ENCODE data around the gene MAP2K4. TPM values are rescaled to one million over a fixed set of nuclear protein-coding genes. Genes with fewer than 3 reads are reported as not detected.
A peak's percentile ranks its signal among the peaks of the same experiment; 100 is the strongest.

MAP2K4 gene
- total and polyA plus RNA-seq, 2 of the 8 experiments (the other 6 are each of a cell fraction or from before 2014, with no cell fraction given), result 14.2 to 37.3 TPM

DNA sequence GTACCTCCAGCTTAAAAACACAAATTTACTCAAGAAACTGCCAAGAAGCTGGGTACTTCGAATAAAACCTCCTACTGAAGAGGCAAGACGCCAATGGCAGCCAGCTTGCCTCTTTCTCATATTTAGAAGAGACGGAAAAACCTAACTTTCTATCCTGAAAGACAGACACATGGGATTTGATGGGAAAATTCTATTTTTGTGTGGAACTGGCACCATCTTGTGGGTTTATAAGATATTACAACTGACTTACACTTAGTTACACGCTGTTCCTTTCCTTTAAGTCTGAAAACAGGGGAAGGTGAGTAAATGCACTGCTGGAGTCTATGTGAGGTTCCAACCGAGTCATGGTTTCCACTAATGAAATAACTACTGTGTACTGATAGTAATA lies 33.7 kb upstream of the MAP2K4 start:
- DNase-seq (ENCODE audit: low read depth in 1 of 2, low spot score in 2 of 2) (no peak), FAIRE-seq (peak; percentile 60)
- 59% methylated on average over 5 of the region's 5 CpGs; no CpG with 5 or more reads in 1 of the 2 experiments for WGBS, 2 experiments (ENCODE audit: extremely low coverage in 1 of 2, insufficient coverage in 1 of 2, insufficient read length in 1 of 2, insufficient replicate concordance in 2 of 2, low coverage in 1 of 2, low lambda C conversion rate in 2 of 2, missing lambda C conversion rate in 1 of 2)

More for the DNA sequence above, 33.7 kb upstream of the MAP2K4 start:
- Histone ChIP-seq H3K9ac (replicated peaks in 1 of 4; ENCODE audit: extremely low read depth in 1 of 4, low read depth in 3 of 4, low read length in 3 of 4) (no peak overlapping the region), H3K18ac (ENCODE audit: extremely low read depth, low read length) (no peak overlapping the region), H3K9me3 (ENCODE audit: insufficient read depth in 2 of 2, low read depth in 1 of 2, low read length in 1 of 2) (no peaks in the 10 kb centered on the region), H2AFZ (ENCODE audit: low read length) (no peak overlapping the region), H4K5ac (ENCODE audit: insufficient read length, low read depth, low read length) (no peak overlapping the region), H3K79me1 (ENCODE audit: low read depth, low read length) (no peaks in the 10 kb centered on the region), H3K4me3 (ENCODE audit: extremely low read depth in 1 of 4, insufficient read depth in 2 of 4, low read depth in 3 of 4, low read length in 4 of 4) (no peak overlapping the region), H3K27ac (ENCODE audit: low read depth, low read length) (no peak overlapping the region), H4K20me1 (replicated peaks in 1 of 2; ENCODE audit: control insufficient read depth in 1 of 2, insufficient read depth in 2 of 2, low read length in 2 of 2) (no peaks in the 10 kb centered on the region), H3K27me3 (replicated peaks in 1 of 4; ENCODE audit: control insufficient read depth in 3 of 4, extremely low read depth in 1 of 4, insufficient read depth in 3 of 4, low read length in 3 of 4) (no peaks in the 10 kb centered on the region), H3K23ac (ENCODE audit: insufficient read length) (no peak overlapping the region), H2BK12ac (ENCODE audit: low read depth, low read length) (no peak overlapping the region), H2BK20ac (ENCODE audit: low read length) (no peak overlapping the region), H2BK5ac (ENCODE audit: low read depth, low read length) (no peak overlapping the region), H3K14ac (ENCODE audit: insufficient read length) (no peak overlapping the region), H4K91ac (replicated peaks; ENCODE audit: insufficient read length, low read length) (no peak overlapping the region), H3K56ac (replicated peaks; ENCODE audit: insufficient read length, low read depth, low read length) (no peak overlapping the region), H3K4me2 (ENCODE audit: insufficient read depth in 1 of 2, low read depth in 2 of 2, low read length in 2 of 2) (no peak overlapping the region), H3K4ac (replicated peaks; ENCODE audit: insufficient read length, low read depth, low read length) (no peak overlapping the region), H3K4me1 (replicated peaks in 1 of 4; ENCODE audit: control insufficient read depth in 3 of 4, insufficient read depth in 4 of 4, low read length in 3 of 4) (peaks cover 0 to 13% (median 7%) of the 10 kb centered on the region in 4 experiments), H2BK120ac (replicated peaks; ENCODE audit: low read depth, low read length) (no peak overlapping the region), H4K8ac (ENCODE audit: extremely low read depth, insufficient read depth, low read length) (no peak overlapping the region), H2AK5ac (ENCODE audit: low read depth, low read length) (no peak overlapping the region), H2BK15ac (ENCODE audit: low read length) (no peak overlapping the region), H3K23me2 (ENCODE audit: low read depth, low read length) (no peaks in the 10 kb centered on the region), H3K36me3 (ENCODE audit: control insufficient read depth in 2 of 4, insufficient read depth in 4 of 4, low read length in 3 of 4) (peaks cover 0 to 13% (median 5%) of the 10 kb centered on the region in 4 experiments; a peak in 4 of 8 replicates), H3K79me2 (ENCODE audit: control insufficient read depth in 1 of 2, insufficient read depth in 2 of 2, low read length in 2 of 2) (no peaks in the 10 kb centered on the region)
- POLR2A ChIA-PET (ENCODE audit: partially characterized antibody), result interaction anchor here (4.8 kb wide), 1 partner anchor 10 kb away, joined by 27 read pairs; the partner anchor contains the start of gene ZNF18
- CTCF ChIA-PET (ENCODE audit: partially characterized antibody), result interaction anchor here (0.6 to 2.3 kb wide), 18 partner anchors 9 to 1359 kb away, joined by 3 to 14 read pairs (median 4); partner anchors contain the start of gene ZNF18
- TF ChIP-seq TEAD4 (IDR thresholded peaks at IDR 0.05; ENCODE audit: low read depth, low read length) (no peak), SIRT6 (IDR thresholded peaks at IDR 0.05; ENCODE audit: low read length) (no peak), PHF8 (conservative IDR thresholded peaks at IDR 0.05; ENCODE audit: low read depth, low read length) (no peak), RXRA (IDR thresholded peaks at IDR 0.05; ENCODE audit: insufficient read depth, low read depth, low read length) (no peak), RAD21 (IDR thresholded peaks at IDR 0.05 in 1 of 2, conservative IDR thresholded peaks at IDR 0.05 in 1 of 2; ENCODE audit: low read depth in 2 of 2, low read length in 2 of 2) (peak; percentile 63 to 67), SRF (IDR thresholded peaks at IDR 0.05; ENCODE audit: low read depth, low read length) (no peak)
- TF ChIP-seq, protein P1, sequence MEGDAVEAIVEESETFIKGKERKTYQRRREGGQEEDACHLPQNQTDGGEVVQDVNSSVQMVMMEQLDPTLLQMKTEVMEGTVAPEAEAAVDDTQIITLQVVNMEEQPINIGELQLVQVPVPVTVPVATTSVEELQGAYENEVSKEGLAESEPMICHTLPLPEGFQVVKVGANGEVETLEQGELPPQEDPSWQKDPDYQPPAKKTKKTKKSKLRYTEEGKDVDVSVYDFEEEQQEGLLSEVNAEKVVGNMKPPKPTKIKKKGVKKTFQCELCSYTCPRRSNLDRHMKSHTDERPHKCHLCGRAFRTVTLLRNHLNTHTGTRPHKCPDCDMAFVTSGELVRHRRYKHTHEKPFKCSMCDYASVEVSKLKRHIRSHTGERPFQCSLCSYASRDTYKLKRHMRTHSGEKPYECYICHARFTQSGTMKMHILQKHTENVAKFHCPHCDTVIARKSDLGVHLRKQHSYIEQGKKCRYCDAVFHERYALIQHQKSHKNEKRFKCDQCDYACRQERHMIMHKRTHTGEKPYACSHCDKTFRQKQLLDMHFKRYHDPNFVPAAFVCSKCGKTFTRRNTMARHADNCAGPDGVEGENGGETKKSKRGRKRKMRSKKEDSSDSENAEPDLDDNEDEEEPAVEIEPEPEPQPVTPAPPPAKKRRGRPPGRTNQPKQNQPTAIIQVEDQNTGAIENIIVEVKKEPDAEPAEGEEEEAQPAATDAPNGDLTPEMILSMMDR (IDR thresholded peaks at IDR 0.05; ENCODE audit: control extremely low read depth in 1 of 3, insufficient read depth in 1 of 3, low read depth in 1 of 3, low read length in 3 of 3), result peak in 2 of 3 experiments; percentile 32 to 43; a peak in 2 of 4 replicates
- TF ChIP-seq, protein P2, sequence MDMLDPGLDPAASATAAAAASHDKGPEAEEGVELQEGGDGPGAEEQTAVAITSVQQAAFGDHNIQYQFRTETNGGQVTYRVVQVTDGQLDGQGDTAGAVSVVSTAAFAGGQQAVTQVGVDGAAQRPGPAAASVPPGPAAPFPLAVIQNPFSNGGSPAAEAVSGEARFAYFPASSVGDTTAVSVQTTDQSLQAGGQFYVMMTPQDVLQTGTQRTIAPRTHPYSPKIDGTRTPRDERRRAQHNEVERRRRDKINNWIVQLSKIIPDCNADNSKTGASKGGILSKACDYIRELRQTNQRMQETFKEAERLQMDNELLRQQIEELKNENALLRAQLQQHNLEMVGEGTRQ (IDR thresholded peaks at IDR 0.05; ENCODE audit: low read length), result no peak
